ENCODE data around the gene ZDHHC8. TPM values are rescaled to one million over a fixed set of nuclear protein-coding genes. Genes with fewer than 3 reads are reported as not detected.

Gene ZDHHC8
- total and polyA plus RNA-seq, 10 of the 15 experiments (the other 5 are each of a cell fraction or from before 2014, with no cell fraction given): 0.03 to 46.3 (median 5.3) TPM

GRCh38 chr22:20111689-20112622 lies 19.6 kb upstream of the ZDHHC8 start:
- FAIRE-seq (no peak), DNase-seq (ENCODE audit: low read depth, low spot score) (no peak), ATAC-seq (no peak; the same call in 2 of the 3 replicates)
- H3K36me3 ChIP-seq (ENCODE audit: control insufficient read depth in 2 of 2, insufficient read depth in 2 of 2, low read length in 1 of 2): peaks cover 28 to 61% of the 10 kb centered on the region in 2 experiments; a peak in 3 of 4 replicates
- H3K9me3 ChIP-seq (replicated peaks; ENCODE audit: control insufficient read depth, insufficient read depth, low read length): no peaks in the 10 kb centered on the region
- in situ Hi-C loops (cut with MboI) (no loop called here), intact Hi-C loops (cut with micrococcal nuclease; ENCODE audit: unreplicated experiment) (no loop called here)
- no peak overlapping the region for H3K4me2 ChIP-seq (ENCODE audit: control insufficient read depth, insufficient read depth)
- H3K9ac ChIP-seq (ENCODE audit: control insufficient read depth, insufficient read depth, low read length): no peak overlapping the region
- ChIA-PET SMC1A (ENCODE audit: uncharacterized antibody, unreplicated experiment) (no interaction called here), CTCF (no interaction called here), RAD21 (ENCODE audit: unreplicated experiment) (no interaction called here), POLR2A (no interaction called here)
- H4K20me1 ChIP-seq (ENCODE audit: control insufficient read depth, insufficient read depth): no peaks in the 10 kb centered on the region
- H3K4me3 ChIP-seq: no peak overlapping the region
- no peak overlapping the region for H2AFZ ChIP-seq (ENCODE audit: control insufficient read depth, low read depth, low read length)
- TF ChIP-seq CEBPB (IDR thresholded peaks at IDR 0.05; ENCODE audit: borderline replicate concordance in 1 of 2, low read depth in 2 of 2, low read length in 2 of 2): no peak
- TF ChIP-seq MLLT1 (IDR thresholded peaks at IDR 0.05): no peak
- peak; percentile 17; the same call in 1 of the 2 replicates for TF ChIP-seq POLR2AphosphoS5 (IDR thresholded peaks at IDR 0.05; ENCODE audit: low read length)
- TF ChIP-seq PKNOX1 (IDR thresholded peaks at IDR 0.05): no peak
- 0 out of 2 replicates have a peak, but pooled peaks have one; percentile 16 for TF ChIP-seq CBFB (IDR thresholded peaks at IDR 0.05; ENCODE audit: low read depth)
- TF ChIP-seq, protein P1, sequence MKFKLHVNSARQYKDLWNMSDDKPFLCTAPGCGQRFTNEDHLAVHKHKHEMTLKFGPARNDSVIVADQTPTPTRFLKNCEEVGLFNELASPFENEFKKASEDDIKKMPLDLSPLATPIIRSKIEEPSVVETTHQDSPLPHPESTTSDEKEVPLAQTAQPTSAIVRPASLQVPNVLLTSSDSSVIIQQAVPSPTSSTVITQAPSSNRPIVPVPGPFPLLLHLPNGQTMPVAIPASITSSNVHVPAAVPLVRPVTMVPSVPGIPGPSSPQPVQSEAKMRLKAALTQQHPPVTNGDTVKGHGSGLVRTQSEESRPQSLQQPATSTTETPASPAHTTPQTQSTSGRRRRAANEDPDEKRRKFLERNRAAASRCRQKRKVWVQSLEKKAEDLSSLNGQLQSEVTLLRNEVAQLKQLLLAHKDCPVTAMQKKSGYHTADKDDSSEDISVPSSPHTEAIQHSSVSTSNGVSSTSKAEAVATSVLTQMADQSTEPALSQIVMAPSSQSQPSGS (IDR thresholded peaks at IDR 0.05; ENCODE audit: low read length): 0 out of 2 replicates have a peak, but pooled peaks have one; percentile 23
- peak; percentile 19; the same call in 1 of the 2 replicates for TF ChIP-seq MTA3 (IDR thresholded peaks at IDR 0.05; ENCODE audit: borderline replicate concordance, low read length)
- no peak for TF ChIP-seq GABPA (IDR thresholded peaks at IDR 0.05; ENCODE audit: low read depth)
- 0 out of 2 replicates have a peak, but pooled peaks have one; percentile 3 for TF ChIP-seq YY1 (IDR thresholded peaks at IDR 0.05; ENCODE audit: low read depth, low read length)
- TF ChIP-seq, protein P2, sequence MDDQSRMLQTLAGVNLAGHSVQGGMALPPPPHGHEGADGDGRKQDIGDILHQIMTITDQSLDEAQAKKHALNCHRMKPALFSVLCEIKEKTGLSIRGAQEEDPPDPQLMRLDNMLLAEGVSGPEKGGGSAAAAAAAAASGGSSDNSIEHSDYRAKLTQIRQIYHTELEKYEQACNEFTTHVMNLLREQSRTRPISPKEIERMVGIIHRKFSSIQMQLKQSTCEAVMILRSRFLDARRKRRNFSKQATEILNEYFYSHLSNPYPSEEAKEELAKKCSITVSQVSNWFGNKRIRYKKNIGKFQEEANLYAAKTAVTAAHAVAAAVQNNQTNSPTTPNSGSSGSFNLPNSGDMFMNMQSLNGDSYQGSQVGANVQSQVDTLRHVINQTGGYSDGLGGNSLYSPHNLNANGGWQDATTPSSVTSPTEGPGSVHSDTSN (IDR thresholded peaks at IDR 0.05; ENCODE audit: insufficient replicate concordance, low read depth, low read length): no peak
- peaks cover 25% of the 10 kb centered on the region for H3K79me2 ChIP-seq (ENCODE audit: control insufficient read depth, insufficient read depth, low read length)
- WGBS (ENCODE audit: insufficient coverage, insufficient replicate concordance, low lambda C conversion rate, missing lambda C conversion rate): 34% methylated on average over 7 of the region's 7 CpGs
- no TSS peak for BruUV-seq (replicated peaks)
- peaks cover 21% of the 10 kb centered on the region for H3K4me1 ChIP-seq (ENCODE audit: control insufficient read depth, insufficient read depth, low read length)
- H3K27ac ChIP-seq (ENCODE audit: control insufficient read depth, insufficient read depth): peak overlapping the region; percentile 46; the same call in 1 of the 2 replicates
- H3K27me3 ChIP-seq (replicated peaks in 1 of 2; ENCODE audit: control insufficient read depth in 2 of 2, insufficient read depth in 2 of 2, low read length in 1 of 2): no peaks in the 10 kb centered on the region

Data from GM12878 (cell line).